ENCODE measurements around the gene OSBP.

- TF ChIP-seq BHLHE40 (IDR thresholded peaks at IDR 0.05; ENCODE audit: low read length), result no peak
- TF ChIP-seq RNF2 (IDR thresholded peaks at IDR 0.05), result no peak
- no peak for TF ChIP-seq EZH2 (IDR thresholded peaks at IDR 0.05; ENCODE audit: borderline replicate concordance, low read depth, low read length)
- TF ChIP-seq KLF6 (CRISPR knock-in tag; IDR thresholded peaks at IDR 0.05; ENCODE audit: borderline replicate concordance), result no peak
- TF ChIP-seq ETV6 (IDR thresholded peaks at IDR 0.05; ENCODE audit: borderline replicate concordance in 1 of 2, low read depth in 2 of 2, low read length in 1 of 2), result no peak
- TF ChIP-seq ETV6 (CRISPR knock-in tag; IDR thresholded peaks at IDR 0.05; ENCODE audit: borderline replicate concordance), result no peak
- TF ChIP-seq ZBTB26 (CRISPR knock-in tag; IDR thresholded peaks at IDR 0.05), result no peak
- TF ChIP-seq DPF2 (IDR thresholded peaks at IDR 0.05), result no peak
Measured at GRCh38 chr11:59559886-59560285, 55.7 kb downstream of the OSBP start.

Data from K562 (cell line).